Activated effector memory CD4-positive, alpha-beta T cell treated with anti-CD3 and anti-CD28 coated beads, Interleukin-2, amount 50 U/mL, for 16 hours (primary cell): ENCODE data around the gene NLRP6.
"Not testable (repeated sequence)": the region's sequence is repeated elsewhere in the genome, so short reads cannot be mapped to it uniquely, and the experiment has no call there.

Experiments used
- DNase-seq: peaks from one replicate; pipeline ENCODE4 v3.0.0-alpha.2; 2020

NLRP6 gene

GRCh38 chr11:278001-278951 is at the start of gene NLRP6:
Gene NLRP6 (plus strand): TSS chr11:278407. CDS start chr11:278570, 163 bp downstream.
- no peak for DNase-seq

- peak; percentile 30 for DNase-seq
Measured at GRCh38 chr11:230431-230830, 47.8 kb upstream of the NLRP6 start.

GRCh38 chr11:232783-233565 is 45.2 kb upstream of the NLRP6 start:
- DNase-seq = peak; percentile 56

- DNase-seq = peak; percentile 57
Measured at GRCh38 chr11:235180-235579, 43.0 kb upstream of the NLRP6 start.

- DNase-seq = no peak
Measured at GRCh38 chr11:235609-235996, 42.6 kb upstream of the NLRP6 start.

- peak; percentile 94 for DNase-seq
Measured at GRCh38 chr11:235997-236773, 42.0 kb upstream of the NLRP6 start, which contains the start of gene SIRT3. Gene SIRT3 (minus strand): TSS chr11:236342. CDS start chr11:236328, 14 bp downstream.

- peak; percentile 96 for DNase-seq
Measured at GRCh38 chr11:236774-237767, 41.1 kb upstream of the NLRP6 start, which contains the start of gene PSMD13. Gene PSMD13 (plus strand): TSS chr11:236976. CDS start chr11:237050, 74 bp downstream.

GRCh38 chr11:238346-238745 is 39.9 kb upstream of the NLRP6 start:
- not testable (repeated sequence) for DNase-seq

- no peak for DNase-seq
Measured at GRCh38 chr11:240315-240714, 37.9 kb upstream of the NLRP6 start.

GRCh38 chr11:241634-242033 is 36.6 kb upstream of the NLRP6 start:
- DNase-seq = no peak

- DNase-seq = no peak
Measured at GRCh38 chr11:244376-244775, 33.8 kb upstream of the NLRP6 start.

GRCh38 chr11:249062-249461 is 29.1 kb upstream of the NLRP6 start:
- no peak for DNase-seq

- DNase-seq = no peak
Measured at GRCh38 chr11:250274-250673, 27.9 kb upstream of the NLRP6 start.

GRCh38 chr11:250740-251299 is 27.4 kb upstream of the NLRP6 start:
- DNase-seq = peak; percentile 92

- no peak for DNase-seq
Measured at GRCh38 chr11:251550-251949, 26.7 kb upstream of the NLRP6 start.

GRCh38 chr11:252666-253065 is 25.5 kb upstream of the NLRP6 start:
- no peak for DNase-seq

- DNase-seq = no peak
Measured at GRCh38 chr11:253160-253885, 24.9 kb upstream of the NLRP6 start.

GRCh38 chr11:253886-254270 is 24.3 kb upstream of the NLRP6 start:
- no peak for DNase-seq

GRCh38 chr11:255176-255575 is 23.0 kb upstream of the NLRP6 start:
- DNase-seq = no peak

- DNase-seq = no peak
Measured at GRCh38 chr11:255816-256215, 22.4 kb upstream of the NLRP6 start.
